Measurements from ENCODE around the gene ATP1A3. TPM values are rescaled to one million over a fixed set of nuclear protein-coding genes. Genes with fewer than 3 reads are reported as not detected.
A peak's percentile ranks its signal among the peaks of the same experiment; 100 is the strongest.
"Not testable (repeated sequence)": the region's sequence is repeated elsewhere in the genome, so short reads cannot be mapped to it uniquely, and the experiment has no call there.

ATP1A3 gene
- total RNA-seq, 1 donor from 2014 or later: 342 TPM

DNA sequence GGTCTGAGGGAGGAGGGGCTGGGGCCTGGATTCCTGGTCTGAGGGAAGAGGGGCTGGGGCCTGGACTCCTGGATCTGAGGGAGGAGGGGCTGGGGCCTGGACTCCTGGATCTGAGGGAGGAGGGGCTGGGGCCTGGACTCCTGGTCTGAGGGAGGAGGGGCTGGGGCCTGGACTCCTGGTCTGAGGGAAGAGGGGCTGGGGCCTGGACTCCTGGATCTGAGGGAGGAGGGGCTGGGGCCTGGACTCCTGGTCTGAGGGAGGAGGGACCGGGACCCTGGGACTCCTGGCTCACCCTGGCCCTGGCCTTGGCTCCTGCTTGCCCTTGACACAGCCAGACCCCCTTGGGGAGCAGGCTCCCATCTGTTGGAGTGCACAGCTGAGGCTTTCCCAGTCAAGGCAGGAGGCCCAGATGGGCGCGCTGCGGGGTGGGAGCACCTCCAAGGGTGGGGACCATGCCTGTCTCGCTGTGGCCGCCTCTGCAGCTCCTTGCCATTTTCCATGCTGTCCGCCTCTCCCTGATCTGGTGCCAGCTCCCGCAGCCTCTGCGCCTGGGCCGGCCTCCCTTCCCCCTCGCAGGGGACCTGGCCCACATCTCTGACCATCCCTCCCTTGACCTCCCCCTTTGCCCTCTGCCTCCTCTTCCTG lies 2.0 kb downstream of the ATP1A3 start:
- DNase-seq (ENCODE audit: missing footprints); intact Hi-C loops (cut with DNase I); ATAC-seq: not testable (repeated sequence)

DNA sequence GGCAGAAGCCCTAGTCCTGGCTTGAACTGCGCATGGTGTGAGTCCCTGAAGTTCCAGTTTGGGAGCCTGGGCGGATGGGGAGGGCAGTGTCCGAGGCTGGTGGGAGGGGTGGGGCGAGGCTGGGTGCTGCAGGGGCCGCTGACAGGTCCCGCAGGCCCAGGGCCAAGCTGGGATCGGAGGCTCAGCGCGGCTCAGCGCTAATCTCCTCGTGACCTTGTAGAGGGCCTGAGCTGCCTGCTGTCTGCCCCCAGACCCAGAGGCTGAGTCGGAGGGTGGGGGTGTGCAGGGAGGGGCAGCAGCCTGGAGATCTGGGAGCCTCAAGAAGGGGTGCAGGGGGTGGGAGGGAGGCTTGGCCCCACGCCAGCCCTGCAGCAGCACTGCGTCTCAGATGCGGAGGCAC lies 3.0 kb downstream of the ATP1A3 start:
- peak; percentile 52 for ATAC-seq
- DNase-seq (ENCODE audit: missing footprints): peak; percentile 80
- intact Hi-C loops (cut with DNase I): no loop called here

DNA sequence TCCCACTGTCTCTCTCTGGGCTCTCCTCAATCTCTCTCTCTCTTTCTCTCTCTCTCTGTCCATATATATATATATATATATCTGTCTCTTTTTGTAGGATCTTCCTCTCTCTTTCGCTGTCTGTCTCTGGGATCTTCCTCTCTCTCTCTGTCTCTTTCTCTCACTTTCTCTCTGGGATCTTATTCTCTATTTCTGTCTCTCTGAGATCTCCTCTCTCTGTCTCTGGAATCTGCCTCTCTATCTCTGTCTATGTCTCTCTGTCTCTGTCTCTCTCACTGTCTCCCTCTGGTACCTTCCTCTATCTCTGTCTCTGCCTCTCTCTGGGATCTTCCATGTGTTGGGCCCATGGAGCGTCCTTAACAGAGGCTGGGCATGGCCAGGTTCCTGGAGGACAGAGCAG lies 3.4 kb downstream of the ATP1A3 start:
- no peak for DNase-seq (ENCODE audit: missing footprints)
- intact Hi-C loops (cut with DNase I): no loop called here
- no peak for ATAC-seq

DNA sequence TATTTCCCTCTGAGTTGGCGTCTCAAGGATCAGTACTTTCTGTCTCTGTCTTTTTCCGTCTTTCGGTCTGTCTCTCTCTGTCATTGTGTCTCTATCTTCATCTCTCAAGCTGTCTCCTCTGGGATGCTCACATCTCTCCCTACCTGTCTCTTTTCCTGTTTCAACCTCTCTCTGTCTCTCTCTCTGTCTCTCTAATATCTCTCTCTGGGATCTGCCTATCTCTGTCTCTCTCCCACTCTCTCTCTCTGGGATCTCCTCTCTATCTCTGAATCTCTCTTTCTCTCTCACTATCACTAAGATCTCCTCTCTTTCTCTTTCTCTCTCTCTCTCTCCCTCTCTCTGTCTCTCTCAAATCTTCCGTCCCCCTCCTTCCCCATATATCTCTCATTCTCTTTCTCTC lies 4.0 kb downstream of the ATP1A3 start:
- intact Hi-C loops (cut with DNase I): no loop called here
- no peak for ATAC-seq
- DNase-seq (ENCODE audit: missing footprints): no peak

DNA sequence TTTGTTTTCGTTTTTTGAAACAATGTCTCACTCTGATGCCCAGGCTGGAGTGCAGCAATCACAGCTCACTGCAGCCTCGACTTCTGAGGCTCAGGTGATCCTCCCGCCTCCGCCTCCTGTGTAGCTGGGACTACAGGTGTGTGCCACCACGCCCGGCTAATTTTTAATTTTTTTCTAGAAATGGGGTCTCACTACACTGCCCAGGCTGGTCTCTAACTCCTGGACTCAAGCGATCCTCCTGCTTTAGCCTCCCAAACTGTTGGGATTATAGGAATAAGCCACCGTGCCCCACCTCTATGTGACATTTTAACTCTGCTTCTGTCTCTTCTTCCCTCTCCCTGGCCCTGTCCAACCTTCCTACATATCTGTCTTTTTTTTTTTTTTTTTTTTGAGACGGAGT lies 5.1 kb downstream of the ATP1A3 start:
- ATAC-seq (no peak), DNase-seq (ENCODE audit: missing footprints) (no peak)
- intact Hi-C loops (cut with DNase I): no loop called here

DNA sequence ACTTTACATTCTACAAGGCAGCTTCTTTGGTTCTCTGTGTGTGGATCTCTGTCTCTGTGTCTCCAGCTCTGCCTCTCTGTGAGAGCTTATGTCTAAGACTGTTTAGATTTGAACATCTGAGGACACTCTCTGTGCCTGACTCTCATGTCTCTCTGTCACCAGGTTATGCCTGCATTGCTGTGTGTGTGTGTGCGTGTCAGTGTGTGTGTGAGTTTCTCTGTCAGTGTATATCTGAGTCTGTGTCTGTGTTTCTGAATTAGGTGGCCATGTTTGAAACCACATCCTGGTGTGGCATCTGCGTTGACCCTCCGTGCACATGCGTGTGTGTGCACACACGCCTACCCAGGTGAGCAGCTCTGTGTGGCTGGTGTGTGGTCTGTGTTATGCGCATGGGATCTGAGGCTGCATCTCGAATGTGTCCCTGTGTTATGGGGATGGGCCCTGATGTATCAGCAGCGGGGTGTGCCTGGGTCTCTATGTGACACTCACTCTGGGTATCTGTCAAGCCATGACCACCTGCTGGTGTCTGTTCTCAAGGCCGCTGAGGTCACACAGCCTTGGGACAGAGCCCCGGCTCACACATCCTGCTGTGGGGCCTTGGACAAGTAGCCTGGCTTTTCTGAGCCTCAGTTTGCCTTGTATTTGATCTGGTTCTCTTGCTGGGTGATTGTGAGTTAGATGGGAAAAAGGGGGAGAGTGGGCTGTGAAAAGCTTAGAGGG lies 6.7 kb downstream of the ATP1A3 start:
- DNase-seq (ENCODE audit: missing footprints) (no peak), ATAC-seq (no peak)
- intact Hi-C loops (cut with DNase I): no loop called here

DNA sequence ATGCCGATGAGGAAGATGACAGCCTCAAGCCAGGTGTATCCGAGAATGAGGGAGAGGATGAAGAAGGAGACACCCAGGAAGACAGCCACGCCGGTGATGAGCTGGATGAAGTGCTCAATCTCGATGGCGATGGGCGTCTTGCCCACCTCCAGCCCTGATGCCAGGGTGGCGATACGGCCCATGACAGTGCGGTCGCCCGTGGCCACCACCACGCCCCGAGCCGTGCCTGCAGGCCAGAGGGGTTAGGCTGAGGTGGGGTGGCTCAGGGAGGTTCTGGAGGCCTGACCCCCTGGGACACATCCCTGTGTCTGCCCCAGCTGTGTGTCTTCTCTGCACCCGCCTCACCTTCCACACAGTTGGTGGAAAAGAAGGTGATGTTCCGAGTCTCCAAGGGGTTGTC lies 9.1 kb downstream of the ATP1A3 start:
- DNase-seq (ENCODE audit: missing footprints) (peak; percentile 26), ATAC-seq (no peak)
- intact Hi-C loops (cut with DNase I): no loop called here

DNA sequence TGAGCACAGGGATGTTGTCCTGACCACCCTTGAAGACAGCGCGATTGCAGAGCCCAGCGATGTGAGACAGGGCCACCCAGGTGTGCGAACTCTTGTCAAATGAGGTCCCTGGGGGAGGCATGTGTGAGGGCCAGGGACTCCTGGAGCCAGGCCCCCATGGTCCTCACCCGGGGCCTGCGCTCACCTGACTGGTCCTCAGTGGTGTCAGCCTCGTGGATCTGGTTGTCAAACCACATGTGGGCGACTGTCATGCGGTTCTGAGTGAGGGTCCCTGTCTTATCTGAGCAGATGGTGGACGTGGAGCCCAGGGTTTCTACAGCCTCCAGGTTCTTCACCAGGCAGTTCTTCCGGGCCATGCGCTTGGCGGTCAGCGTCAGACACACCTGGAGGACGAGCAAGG lies 12.3 kb downstream of the ATP1A3 start:
- DNase-seq (ENCODE audit: missing footprints) (peak; percentile 60), ATAC-seq (no peak)
- intact Hi-C loops (cut with DNase I): no loop called here

DNA sequence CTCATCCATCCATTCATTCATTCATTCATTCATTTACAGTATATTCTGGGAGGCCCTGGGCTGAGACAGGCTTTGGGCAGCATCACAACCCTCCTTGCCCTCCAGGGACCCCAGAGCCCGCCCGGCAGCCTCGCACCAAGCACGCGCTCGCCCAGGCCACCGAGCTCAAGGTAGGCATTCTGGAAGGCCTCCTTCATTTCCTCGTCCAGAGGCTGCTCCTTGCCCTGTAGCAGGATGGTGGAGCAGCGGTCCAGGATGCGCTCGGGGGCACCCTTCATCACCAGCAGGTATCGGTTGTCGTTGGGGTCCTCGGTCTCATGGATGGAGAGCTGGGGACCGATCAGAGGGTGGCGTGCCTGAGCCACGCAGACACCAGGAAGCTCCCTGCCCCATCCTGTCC lies 15.6 kb downstream of the ATP1A3 start:
- ATAC-seq (no peak), DNase-seq (ENCODE audit: missing footprints) (peak; percentile 44)
- intact Hi-C loops (cut with DNase I): no loop called here

DNA sequence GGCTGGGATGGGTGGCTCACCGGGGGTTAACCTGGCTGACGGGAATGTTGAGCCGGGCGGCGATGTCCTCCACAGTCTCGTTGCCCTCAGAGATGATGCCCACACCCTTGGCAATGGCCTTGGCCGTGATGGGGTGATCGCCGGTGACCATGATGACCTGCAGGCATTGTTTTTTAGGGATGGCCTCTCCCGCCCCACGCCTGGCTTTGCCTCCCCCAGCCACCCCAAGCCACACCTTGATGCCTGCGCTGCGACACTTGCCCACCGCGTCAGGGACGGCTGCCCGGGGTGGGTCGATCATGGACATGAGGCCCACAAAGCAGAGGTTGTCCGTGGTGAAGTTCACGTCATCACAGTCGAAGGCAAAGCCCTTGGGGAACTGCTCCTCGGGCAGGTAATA lies 16.1 kb downstream of the ATP1A3 start:
- DNase-seq (ENCODE audit: missing footprints) (peak; percentile 41), ATAC-seq (no peak)
- intact Hi-C loops (cut with DNase I): no loop called here

DNA sequence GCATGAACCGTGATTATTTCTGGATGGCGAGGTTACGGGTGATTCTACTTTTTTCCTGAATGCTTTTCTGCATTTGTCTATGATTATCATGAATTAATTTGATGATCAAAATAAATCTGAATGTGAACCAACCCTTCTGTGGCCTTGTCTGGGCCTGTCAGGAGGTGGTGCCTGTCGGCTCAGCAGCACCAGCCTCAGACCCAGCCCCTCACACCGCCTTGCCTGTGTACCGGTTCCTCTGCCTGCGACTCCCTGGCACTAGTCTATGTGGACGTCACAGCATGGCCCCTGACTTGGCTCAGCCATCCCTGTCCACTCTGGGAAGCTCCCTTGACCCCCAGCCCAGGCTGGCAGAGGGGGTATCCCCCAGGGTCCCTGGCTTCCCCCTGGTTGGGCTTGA lies 19.4 kb downstream of the ATP1A3 start:
- ATAC-seq (no peak), DNase-seq (ENCODE audit: missing footprints) (peak; percentile 40)
- intact Hi-C loops (cut with DNase I): no loop called here

DNA sequence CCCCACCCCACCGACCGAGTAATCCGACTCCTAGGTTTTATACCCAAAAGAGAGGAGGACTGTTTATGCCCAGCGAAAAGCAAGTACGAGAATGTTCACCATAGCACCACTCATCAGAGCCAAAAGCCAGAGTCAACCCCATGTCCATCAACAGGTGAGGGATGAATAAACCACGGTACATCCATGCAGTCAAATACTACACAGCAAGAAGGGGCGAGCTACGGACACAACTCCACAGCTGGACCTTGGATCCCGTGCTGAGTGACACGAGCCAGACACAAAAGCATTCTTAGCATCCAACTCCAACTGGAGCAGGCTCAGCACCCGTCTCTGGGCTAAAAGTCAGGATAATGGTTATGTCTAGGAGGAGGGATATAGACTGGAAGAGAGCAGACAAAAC lies 22.7 kb downstream of the ATP1A3 start:
- intact Hi-C loops (cut with DNase I): no loop called here
- ATAC-seq: no peak
- no peak for DNase-seq (ENCODE audit: missing footprints)

DNA sequence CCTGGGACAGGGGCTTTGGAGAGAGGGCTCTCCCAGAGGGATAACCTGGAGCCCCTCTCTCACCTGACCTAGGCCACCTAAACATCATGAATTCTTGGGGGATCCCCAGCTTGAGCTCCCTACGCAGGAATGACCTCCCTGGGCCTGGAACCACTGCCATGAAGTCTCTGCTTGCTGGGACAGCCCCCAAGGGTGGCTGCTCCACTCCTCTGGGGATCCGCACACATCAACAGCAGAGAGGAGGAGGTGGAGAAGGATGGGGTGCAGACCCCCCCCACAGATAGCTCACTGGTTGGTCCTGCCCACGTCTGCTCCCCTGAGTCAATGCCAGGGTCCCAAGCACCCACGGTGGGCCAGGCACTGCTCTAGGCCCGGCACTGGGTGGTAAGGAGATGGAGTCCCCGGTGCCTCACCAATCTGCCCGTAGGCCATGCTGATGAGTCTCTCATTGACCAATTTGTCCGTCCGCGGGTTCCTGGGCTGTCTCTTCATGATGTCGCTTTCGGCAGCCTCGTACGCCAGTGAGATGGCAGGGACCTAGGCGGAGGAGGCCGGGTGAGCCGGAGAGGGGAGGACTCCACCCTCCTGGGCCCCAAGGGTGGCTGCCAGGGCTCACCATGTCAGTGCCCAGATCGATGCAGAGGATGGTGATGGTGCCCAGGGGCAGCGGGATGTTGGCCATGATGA lies 24.1 kb downstream of the ATP1A3 start:
- intact Hi-C loops (cut with DNase I): no loop called here
- ATAC-seq: no peak
- DNase-seq (ENCODE audit: missing footprints): no peak

DNA sequence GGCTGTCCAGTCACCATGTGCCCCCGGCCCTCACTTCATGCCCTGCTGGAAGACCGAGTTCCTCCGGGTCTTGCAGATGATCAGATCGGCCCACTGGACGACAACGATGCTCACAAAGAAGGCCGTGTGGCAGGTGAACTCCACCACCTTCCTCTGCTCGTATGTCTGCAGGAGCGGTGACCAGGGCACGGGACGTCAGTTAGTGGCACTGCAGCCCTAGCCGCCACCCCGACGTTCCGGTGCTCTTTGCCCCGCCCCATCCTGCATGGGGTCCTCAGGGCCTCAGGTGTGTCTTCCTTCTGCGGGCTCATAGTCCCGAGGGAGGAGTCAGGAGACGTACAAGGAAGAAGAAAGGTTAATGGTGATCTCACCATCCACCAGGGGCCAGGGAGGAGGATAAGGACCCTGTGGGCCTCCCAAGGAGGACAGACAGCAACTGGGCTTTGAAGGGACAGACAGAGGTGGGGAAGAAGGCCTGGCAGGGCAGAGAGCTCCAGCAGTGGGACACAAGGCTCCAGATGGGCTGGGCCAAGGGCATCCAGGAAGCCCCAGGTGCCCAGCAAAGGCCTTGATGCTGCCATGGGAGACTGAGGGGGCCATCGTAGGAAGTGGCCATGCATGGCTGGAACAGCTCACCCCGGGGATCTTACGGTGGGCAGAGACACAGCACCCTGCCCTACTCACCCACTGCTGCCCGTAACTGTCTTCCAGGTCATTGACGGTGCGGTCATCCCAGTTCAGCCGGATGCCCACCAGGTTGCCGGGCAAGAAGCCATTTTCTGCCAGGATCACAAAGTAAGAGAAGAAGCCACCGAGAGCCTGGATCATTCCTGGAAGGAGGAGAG lies 25.1 kb downstream of the ATP1A3 start:
- DNase-seq (ENCODE audit: missing footprints) (no peak), ATAC-seq (no peak)
- intact Hi-C loops (cut with DNase I): no loop called here

DNA sequence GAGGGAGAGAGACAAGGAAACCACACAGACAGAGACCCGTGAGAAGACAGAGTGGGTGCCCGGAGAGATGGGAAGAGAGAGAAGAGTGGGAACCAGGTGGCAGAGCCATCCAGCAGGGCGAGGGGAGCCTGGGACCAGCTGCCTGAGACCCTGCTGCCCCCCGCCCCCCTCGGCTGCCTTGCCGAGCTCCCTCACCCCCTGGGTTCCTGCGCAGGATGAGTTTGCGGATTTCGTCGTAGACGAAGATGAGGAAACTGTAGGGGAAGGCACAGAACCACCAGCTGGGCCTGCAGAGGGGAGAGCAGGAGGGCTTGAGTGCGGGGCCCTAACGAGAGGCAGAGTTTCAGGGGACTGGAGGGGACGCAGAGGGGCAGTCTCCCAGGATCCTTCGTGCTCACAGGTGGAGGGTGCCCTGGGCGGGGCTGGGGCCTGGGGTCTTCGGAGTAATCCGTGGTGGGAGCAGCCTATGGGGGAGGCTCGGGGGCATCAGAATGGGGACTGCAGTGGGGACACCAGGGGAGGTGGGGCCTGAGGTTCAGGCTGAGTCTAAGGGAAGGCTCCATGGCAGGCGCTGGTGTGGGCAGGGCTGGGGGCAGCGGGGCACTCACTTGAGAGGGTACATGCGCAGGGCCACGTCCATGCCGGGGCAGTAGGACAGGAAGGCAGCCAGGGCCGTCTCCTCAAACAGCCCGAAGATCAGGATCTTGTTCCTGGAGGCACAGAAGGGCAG lies 26.8 kb downstream of the ATP1A3 start:
- no peak for DNase-seq (ENCODE audit: missing footprints)
- intact Hi-C loops (cut with DNase I): no loop called here
- no peak for ATAC-seq

DNA sequence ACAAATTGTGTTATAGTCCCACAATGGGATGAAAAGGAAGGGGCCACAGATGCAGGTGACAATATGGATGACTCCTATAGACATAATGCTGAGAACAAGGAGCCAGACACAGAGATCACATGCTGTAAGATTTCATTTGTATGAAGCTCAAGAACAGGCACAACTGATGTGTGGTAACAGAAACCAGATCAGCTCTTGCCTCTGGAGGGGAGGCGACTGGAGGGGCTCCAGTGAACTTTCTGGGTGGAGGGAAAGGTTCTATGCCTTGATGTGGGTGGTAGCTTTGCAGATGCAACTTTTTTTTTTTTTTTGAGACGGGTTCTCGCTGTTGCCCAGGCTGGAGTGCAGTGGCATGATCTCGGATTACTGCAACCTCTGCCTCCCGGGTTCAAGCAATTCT lies 28.9 kb downstream of the ATP1A3 start:
- intact Hi-C loops (cut with DNase I): no loop called here
- DNase-seq (ENCODE audit: missing footprints): no peak
- no peak for ATAC-seq

DNA sequence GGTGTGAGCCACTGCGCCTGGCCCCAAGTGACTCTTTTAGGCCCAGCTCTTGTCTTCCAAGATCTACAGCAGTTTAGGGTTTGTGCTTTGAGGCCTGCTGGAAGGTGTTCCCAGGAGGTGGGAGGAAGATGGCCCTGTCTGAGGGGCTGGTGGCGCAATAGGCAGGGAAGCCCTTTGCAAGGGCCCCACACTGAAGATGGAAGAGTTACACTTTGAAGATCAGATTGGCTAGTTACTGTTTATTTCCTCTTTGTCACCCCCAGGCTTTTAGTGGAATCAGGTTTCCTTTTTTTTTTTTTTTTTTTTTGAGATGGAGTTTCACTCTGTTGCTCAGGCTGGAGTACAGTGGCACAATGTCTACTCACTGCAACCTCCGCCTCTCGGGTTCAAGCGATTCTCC lies 33.1 kb downstream of the ATP1A3 start:
- ATAC-seq (no peak), DNase-seq (ENCODE audit: missing footprints) (no peak)
- intact Hi-C loops (cut with DNase I): no loop called here
